Activated B cell treated with CpG ODN at 0.5 μM for 24 hours (primary cell): Measurements from ENCODE around the gene VANGL1. TPM values are rescaled to one million over a fixed set of nuclear protein-coding genes. Genes with fewer than 3 reads are reported as not detected.

Experiments used
- ATAC-seq: fragments of 200-7000 bp; cut with Tn5 transposase; one replicate; pipeline ENCODE4 v1.10.0; 2021; ENCODE audit warnings: low read depth, mild to moderate bottlenecking, moderate library complexity
- CTCF ChIA-PET: fragments of 350-600 bp; sonication (Branson Sonifier 250); formaldehyde crosslinking; loops from one replicate; lab custom pipeline; 2021; ENCODE audit warnings: antibody characterized with exemption; lab: Charles Lee
- POLR2A ChIA-PET: fragments of 350-600 bp; sonication (Branson Sonifier 250); formaldehyde crosslinking; loops from one replicate; lab custom pipeline; 2021; ENCODE audit warnings: antibody characterized with exemption; lab: Charles Lee
- DNase-seq: peaks from one replicate; pipeline ENCODE4 v3.0.0; 2022
- H3K27ac Mint-ChIP-seq: one replicate; pipeline ENCODE4 v1.8.0; 2020; ENCODE audit warnings: mixed read lengths
- H3K27me3 Mint-ChIP-seq: one replicate; pipeline ENCODE4 v1.8.0; 2021; ENCODE audit warnings: mixed read lengths
- H3K36me3 Mint-ChIP-seq: one replicate; pipeline ENCODE4 v1.8.0; 2021; ENCODE audit warnings: low read depth, mixed read lengths
- H3K4me1 Mint-ChIP-seq: one replicate; pipeline ENCODE4 v1.8.0; 2021; ENCODE audit warnings: mixed read lengths
- H3K4me3 Mint-ChIP-seq: one replicate; pipeline ENCODE4 v1.8.0; 2020; ENCODE audit warnings: mild to moderate bottlenecking, mixed read lengths
- H3K9me3 Mint-ChIP-seq: one replicate; pipeline ENCODE4 v1.8.0; 2020; ENCODE audit warnings: mixed read lengths
- CTCF ChIP-seq: fragments of 200-600 bp; IDR thresholded peaks from one replicate; pipeline ENCODE4 v1.8.0; 2022; ENCODE audit warnings: antibody characterized with exemption, mild to moderate bottlenecking
- intact Hi-C: fragments of 100-400 bp; cut with micrococcal nuclease; formaldehyde crosslinking; loops from one replicate; pipeline ENCODE4 v1.15.1; 2024
- total RNA-seq: library from RNA; stranded (reverse); gene quantifications from 2 replicates; pipeline ENCODE4 v1.2.3, GENCODE V29; 2022

Gene VANGL1
- total RNA-seq, 1 donor from 2014 or later = 1.2 TPM

DNA sequence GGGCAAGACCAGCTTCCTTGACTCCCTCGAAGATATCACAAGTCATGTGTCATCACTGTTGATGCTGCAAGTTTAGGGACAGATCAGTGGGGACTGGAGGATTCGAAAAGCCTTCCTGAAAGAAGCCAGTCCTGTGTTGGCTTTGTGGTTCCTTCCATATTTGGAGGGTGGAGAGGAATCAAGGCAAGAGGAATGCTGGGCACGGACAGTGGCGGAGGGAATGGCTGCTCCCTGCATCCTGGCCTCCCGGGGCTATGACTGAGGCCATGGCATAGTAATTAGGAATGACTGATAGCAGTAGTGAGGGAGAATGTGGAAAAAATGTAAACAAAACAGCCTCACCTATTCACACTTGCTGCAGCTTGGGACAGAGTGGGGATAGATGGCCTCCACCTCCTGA is 36.4 kb downstream of the VANGL1 start:
- H3K4me3 Mint-ChIP-seq = no peak overlapping the region
- H3K27me3 Mint-ChIP-seq = no peaks in the 10 kb centered on the region
- no peak for TF ChIP-seq CTCF
- H3K4me1 Mint-ChIP-seq = peaks cover 8% of the 10 kb centered on the region
- H3K36me3 Mint-ChIP-seq = no peaks in the 10 kb centered on the region
- ATAC-seq (no peak), DNase-seq (no peak)
- ChIA-PET POLR2A (no interaction called here), CTCF (no interaction called here)
- intact Hi-C loops = no loop called here
- no peak overlapping the region for H3K27ac Mint-ChIP-seq
- H3K9me3 Mint-ChIP-seq = no peaks in the 10 kb centered on the region

DNA sequence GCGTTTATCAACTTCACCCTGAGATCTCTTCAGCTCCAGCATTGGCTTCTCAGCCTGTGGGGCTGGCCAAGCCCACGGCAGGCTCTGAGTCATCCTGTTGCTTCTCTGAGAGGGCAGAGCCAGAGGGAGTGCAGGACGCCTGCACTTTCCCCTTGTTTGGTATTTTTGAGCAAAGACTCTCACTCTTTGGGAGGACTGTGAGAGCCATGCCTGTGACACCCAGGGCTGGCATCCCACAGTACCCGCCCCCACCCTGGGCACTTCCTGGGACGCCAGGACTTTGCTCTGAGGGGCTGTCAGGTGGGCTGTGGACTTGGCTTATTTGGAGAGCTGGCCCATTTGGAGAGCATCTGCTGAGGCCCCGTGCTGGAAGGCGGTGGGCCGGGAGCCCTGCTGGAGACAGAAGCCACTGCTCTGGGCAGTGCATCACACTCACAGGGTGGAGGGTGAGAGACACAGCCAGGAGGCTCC is 37.4 kb downstream of the VANGL1 start:
- Mint-ChIP-seq H3K36me3 (no peaks in the 10 kb centered on the region), H3K27me3 (no peaks in the 10 kb centered on the region), H3K27ac (no peak overlapping the region), H3K4me3 (no peak overlapping the region), H3K9me3 (no peaks in the 10 kb centered on the region), H3K4me1 (peaks cover 8% of the 10 kb centered on the region)
- no peak for DNase-seq
- intact Hi-C loops = no loop called here
- CTCF ChIA-PET = no interaction called here
- no peak for ATAC-seq
- POLR2A ChIA-PET = no interaction called here
- no peak for TF ChIP-seq CTCF

GRCh38 chr1:115680730-115681111 is 39.0 kb downstream of the VANGL1 start:
- H3K36me3 Mint-ChIP-seq = no peaks in the 10 kb centered on the region
- ChIA-PET POLR2A (no interaction called here), CTCF (no interaction called here)
- no peak for ATAC-seq
- no peak for TF ChIP-seq CTCF
- DNase-seq = no peak
- H3K27me3 Mint-ChIP-seq = no peaks in the 10 kb centered on the region
- H3K4me1 Mint-ChIP-seq = peaks cover 8% of the 10 kb centered on the region
- no peaks in the 10 kb centered on the region for H3K9me3 Mint-ChIP-seq
- intact Hi-C loops = no loop called here
- H3K4me3 Mint-ChIP-seq = no peak overlapping the region
- no peak overlapping the region for H3K27ac Mint-ChIP-seq

DNA sequence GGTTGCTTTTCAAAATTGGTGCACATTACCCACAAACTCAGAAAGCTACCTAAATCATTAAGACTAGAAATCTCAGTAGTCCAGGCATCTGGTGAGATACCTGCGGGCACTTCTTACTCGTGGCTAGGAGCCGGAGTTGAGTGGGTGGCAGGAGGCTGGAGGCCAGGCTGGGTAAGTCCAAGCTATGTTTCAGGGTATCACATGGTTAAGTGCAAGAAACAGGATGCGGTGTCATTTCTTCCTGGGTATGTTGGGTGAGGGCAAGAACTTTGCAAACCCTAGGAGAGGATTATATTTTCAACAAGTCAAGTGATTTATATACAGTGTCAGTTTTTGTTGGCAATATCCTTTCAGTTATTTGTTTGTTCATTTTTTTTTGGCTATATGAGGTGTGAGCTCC is 41.0 kb downstream of the VANGL1 start:
- Mint-ChIP-seq H3K36me3 (no peaks in the 10 kb centered on the region), H3K27me3 (no peaks in the 10 kb centered on the region), H3K4me3 (no peak overlapping the region), H3K27ac (no peak overlapping the region), H3K4me1 (no peaks in the 10 kb centered on the region), H3K9me3 (no peaks in the 10 kb centered on the region)
- no peak for DNase-seq
- ChIA-PET POLR2A (no interaction called here), CTCF (interaction anchor here (1.6 kb wide), 1 partner anchor 24 kb away, joined by 3 read pairs; no protein-coding TSS in a partner anchor)
- no peak for TF ChIP-seq CTCF
- intact Hi-C loops = no loop called here
- no peak for ATAC-seq

GRCh38 chr1:115685029-115685705 is 43.4 kb downstream of the VANGL1 start:
- Mint-ChIP-seq H3K27ac (no peak overlapping the region), H3K27me3 (no peaks in the 10 kb centered on the region), H3K9me3 (no peaks in the 10 kb centered on the region), H3K4me3 (no peak overlapping the region), H3K4me1 (no peaks in the 10 kb centered on the region), H3K36me3 (no peaks in the 10 kb centered on the region)
- CTCF ChIA-PET = no interaction called here
- ATAC-seq = no peak
- intact Hi-C loops = no loop called here
- no peak for TF ChIP-seq CTCF
- POLR2A ChIA-PET = no interaction called here
- no peak for DNase-seq
